ENCODE results near the gene CFAP58. TPM values are rescaled to one million over a fixed set of nuclear protein-coding genes. Genes with fewer than 3 reads are reported as not detected.

Gene CFAP58
- total and polyA plus RNA-seq, 9 donors = 0.20 to 0.68 (median 0.33) TPM

GRCh38 chr10:104478380-104478779, 124.7 kb downstream of the CFAP58 start:
- Histone ChIP-seq H3K36me3 (ENCODE audit: control insufficient read depth, insufficient read depth, low read length) (no peaks in the 10 kb centered on the region), H3K9me3 (replicated peaks; ENCODE audit: control insufficient read depth, low read depth, low read length) (no peaks in the 10 kb centered on the region), H3K27ac (ENCODE audit: low read length) (no peak overlapping the region), H3K4me3 (ENCODE audit: low read length) (no peak overlapping the region), H3K4me1 (ENCODE audit: control insufficient read depth, insufficient read depth, low read length) (no peaks in the 10 kb centered on the region), H3K27me3 (ENCODE audit: control insufficient read depth, insufficient read depth, low read length) (no peaks in the 10 kb centered on the region)
- no peak for DNase-seq
- WGBS (ENCODE audit: insufficient coverage) = 100% methylated on average over 2 of the region's 3 CpGs

- Histone ChIP-seq H3K4me1 (ENCODE audit: control insufficient read depth, insufficient read depth, low read length) (no peaks in the 10 kb centered on the region), H3K27ac (ENCODE audit: low read length) (no peak overlapping the region), H3K4me3 (ENCODE audit: low read length) (no peak overlapping the region), H3K27me3 (ENCODE audit: control insufficient read depth, insufficient read depth, low read length) (no peaks in the 10 kb centered on the region), H3K36me3 (ENCODE audit: control insufficient read depth, insufficient read depth, low read length) (no peaks in the 10 kb centered on the region), H3K9me3 (replicated peaks; ENCODE audit: control insufficient read depth, low read depth, low read length) (no peaks in the 10 kb centered on the region)
- 66% methylated on average over 3 of the region's 6 CpGs for WGBS (ENCODE audit: insufficient coverage)
- no peak for DNase-seq
These were observed 126.4 kb downstream of the CFAP58 start for GRCh38 chr10:104479906-104480593.

GRCh38 chr10:104480797-104481196, 127.2 kb downstream of the CFAP58 start:
- DNase-seq = no peak
- 80% methylated on average over 1 of the region's 3 CpGs for WGBS (ENCODE audit: insufficient coverage)
- Histone ChIP-seq H3K27me3 (ENCODE audit: control insufficient read depth, insufficient read depth, low read length) (no peaks in the 10 kb centered on the region), H3K4me1 (ENCODE audit: control insufficient read depth, insufficient read depth, low read length) (no peaks in the 10 kb centered on the region), H3K4me3 (ENCODE audit: low read length) (no peak overlapping the region), H3K36me3 (ENCODE audit: control insufficient read depth, insufficient read depth, low read length) (no peaks in the 10 kb centered on the region), H3K27ac (ENCODE audit: low read length) (no peak overlapping the region), H3K9me3 (replicated peaks; ENCODE audit: control insufficient read depth, low read depth, low read length) (no peaks in the 10 kb centered on the region)

- 85% methylated on average over 3 of the region's 6 CpGs for WGBS (ENCODE audit: insufficient coverage)
- no peak overlapping the region for H3K4me3 ChIP-seq (ENCODE audit: low read length)
These were observed 129.9 kb downstream of the CFAP58 start for GRCh38 chr10:104483582-104483981.

GRCh38 chr10:104485632-104486031, 132.0 kb downstream of the CFAP58 start:
- Histone ChIP-seq H3K27me3 (ENCODE audit: control insufficient read depth, insufficient read depth, low read length) (no peaks in the 10 kb centered on the region), H3K27ac (ENCODE audit: low read length) (no peak overlapping the region), H3K9me3 (replicated peaks; ENCODE audit: control insufficient read depth, low read depth, low read length) (no peaks in the 10 kb centered on the region), H3K4me1 (ENCODE audit: control insufficient read depth, insufficient read depth, low read length) (no peaks in the 10 kb centered on the region), H3K4me3 (ENCODE audit: low read length) (no peak overlapping the region), H3K36me3 (ENCODE audit: control insufficient read depth, insufficient read depth, low read length) (no peaks in the 10 kb centered on the region)
- WGBS (ENCODE audit: insufficient coverage) = 68% methylated on average over 2 of the region's 3 CpGs
- no peak for DNase-seq

More at GRCh38 chr10:104483582-104483981, 129.9 kb downstream of the CFAP58 start:
- no peaks in the 10 kb centered on the region for H3K9me3 ChIP-seq (replicated peaks; ENCODE audit: control insufficient read depth, low read depth, low read length)
- H3K27me3 ChIP-seq (ENCODE audit: control insufficient read depth, insufficient read depth, low read length) = no peaks in the 10 kb centered on the region
- H3K36me3 ChIP-seq (ENCODE audit: control insufficient read depth, insufficient read depth, low read length) = no peaks in the 10 kb centered on the region
- no peak overlapping the region for H3K27ac ChIP-seq (ENCODE audit: low read length)
- DNase-seq = no peak
- H3K4me1 ChIP-seq (ENCODE audit: control insufficient read depth, insufficient read depth, low read length) = no peaks in the 10 kb centered on the region

- H3K27ac ChIP-seq (ENCODE audit: low read length) = no peak overlapping the region
- no peak overlapping the region for H3K4me3 ChIP-seq (ENCODE audit: low read length)
- no peaks in the 10 kb centered on the region for H3K9me3 ChIP-seq (replicated peaks; ENCODE audit: control insufficient read depth, low read depth, low read length)
- DNase-seq = no peak
- 78% methylated on average over 1 of the region's 1 CpG for WGBS (ENCODE audit: insufficient coverage)
- no peaks in the 10 kb centered on the region for H3K36me3 ChIP-seq (ENCODE audit: control insufficient read depth, insufficient read depth, low read length)
- H3K4me1 ChIP-seq (ENCODE audit: control insufficient read depth, insufficient read depth, low read length) = no peaks in the 10 kb centered on the region
- H3K27me3 ChIP-seq (ENCODE audit: control insufficient read depth, insufficient read depth, low read length) = no peaks in the 10 kb centered on the region
These were observed 133.2 kb downstream of the CFAP58 start for GRCh38 chr10:104486803-104487202.

GRCh38 chr10:104487794-104488438, 134.3 kb downstream of the CFAP58 start:
- no peaks in the 10 kb centered on the region for H3K4me1 ChIP-seq (ENCODE audit: control insufficient read depth, insufficient read depth, low read length)
- no peak overlapping the region for H3K4me3 ChIP-seq (ENCODE audit: low read length)
- no peaks in the 10 kb centered on the region for H3K9me3 ChIP-seq (replicated peaks; ENCODE audit: control insufficient read depth, low read depth, low read length)
- DNase-seq = no peak
- 34% methylated on average over 5 of the region's 7 CpGs for WGBS (ENCODE audit: insufficient coverage)
- H3K27me3 ChIP-seq (ENCODE audit: control insufficient read depth, insufficient read depth, low read length) = no peaks in the 10 kb centered on the region
- H3K36me3 ChIP-seq (ENCODE audit: control insufficient read depth, insufficient read depth, low read length) = no peaks in the 10 kb centered on the region
- no peak overlapping the region for H3K27ac ChIP-seq (ENCODE audit: low read length)

GRCh38 chr10:104488439-104488832, 134.8 kb downstream of the CFAP58 start:
- Histone ChIP-seq H3K4me1 (ENCODE audit: control insufficient read depth, insufficient read depth, low read length) (no peaks in the 10 kb centered on the region), H3K27ac (ENCODE audit: low read length) (no peak overlapping the region)
- 50% methylated on average over 1 of the region's 2 CpGs for WGBS (ENCODE audit: insufficient coverage)

GRCh38 chr10:104492329-104492940, 138.8 kb downstream of the CFAP58 start:
- H3K9me3 ChIP-seq (replicated peaks; ENCODE audit: control insufficient read depth, low read depth, low read length) = no peaks in the 10 kb centered on the region
- no peaks in the 10 kb centered on the region for H3K36me3 ChIP-seq (ENCODE audit: control insufficient read depth, insufficient read depth, low read length)
- no peaks in the 10 kb centered on the region for H3K27me3 ChIP-seq (ENCODE audit: control insufficient read depth, insufficient read depth, low read length)
- 67% methylated on average over 2 of the region's 4 CpGs for WGBS (ENCODE audit: insufficient coverage)
- peak; percentile 74 for DNase-seq
- no peak overlapping the region for H3K4me3 ChIP-seq (ENCODE audit: low read length)
- no peak overlapping the region for H3K27ac ChIP-seq (ENCODE audit: low read length)
- H3K4me1 ChIP-seq (ENCODE audit: control insufficient read depth, insufficient read depth, low read length) = no peaks in the 10 kb centered on the region

More at GRCh38 chr10:104488439-104488832, 134.8 kb downstream of the CFAP58 start:
- Histone ChIP-seq H3K9me3 (replicated peaks; ENCODE audit: control insufficient read depth, low read depth, low read length) (no peaks in the 10 kb centered on the region), H3K36me3 (ENCODE audit: control insufficient read depth, insufficient read depth, low read length) (no peaks in the 10 kb centered on the region), H3K4me3 (ENCODE audit: low read length) (no peak overlapping the region), H3K27me3 (ENCODE audit: control insufficient read depth, insufficient read depth, low read length) (no peaks in the 10 kb centered on the region)
- DNase-seq = no peak

GRCh38 chr10:104498347-104499081, 144.9 kb downstream of the CFAP58 start:
- Histone ChIP-seq H3K4me1 (ENCODE audit: control insufficient read depth, insufficient read depth, low read length) (peaks cover 4% of the 10 kb centered on the region), H3K36me3 (ENCODE audit: control insufficient read depth, insufficient read depth, low read length) (no peaks in the 10 kb centered on the region), H3K9me3 (replicated peaks; ENCODE audit: control insufficient read depth, low read depth, low read length) (no peaks in the 10 kb centered on the region), H3K27me3 (ENCODE audit: control insufficient read depth, insufficient read depth, low read length) (no peaks in the 10 kb centered on the region), H3K4me3 (ENCODE audit: low read length) (no peak overlapping the region), H3K27ac (ENCODE audit: low read length) (no peak overlapping the region)
- 65% methylated on average over 3 of the region's 4 CpGs for WGBS (ENCODE audit: insufficient coverage)
- DNase-seq = no peak
